Keratinocyte (primary cell): ENCODE measurements around the gene SYP. TPM values are rescaled to one million over a fixed set of nuclear protein-coding genes. Genes with fewer than 3 reads are reported as not detected.

Source experiments
- DNase-seq: peaks from one replicate; pipeline ENCODE4 v3.0.0-alpha.2; 2011; ENCODE audit warnings: low read depth, missing footprints, low spot score
- FAIRE-seq: peaks from 2 replicates; lab custom pipeline; 2011; peaks lifted over from hg19 to GRCh38; lab: Jason Lieb, UNC
- H2AFZ ChIP-seq: 2 replicates; pipeline ENCODE4 v1.6.0; 2012; ENCODE audit warnings: low read length, control low read depth, inconsistent platforms; ENCODE audit not compliant: control insufficient read depth
- H3K27ac ChIP-seq: 2 replicates; pipeline ENCODE4 v1.5.1; 2011; ENCODE audit warnings: low read length; ENCODE audit not compliant: control insufficient read depth, insufficient read depth
- H3K27me3 ChIP-seq: 3 replicates; pipeline ENCODE4 v1.6.0; 2011; ENCODE audit warnings: low read length; ENCODE audit not compliant: control insufficient read depth, insufficient read depth; ENCODE audit errors: extremely low read depth
- H3K36me3 ChIP-seq, 2 experiments: 2 replicates in 1 of 2; 3 replicates in 1 of 2; pipeline ENCODE4 v1.5.1; 2011; ENCODE audit warnings: low read length in 2 of 2, mild to moderate bottlenecking in 1 of 2; ENCODE audit not compliant: control insufficient read depth in 2 of 2, insufficient read depth in 2 of 2; ENCODE audit errors: extremely low read depth in 1 of 2
- H3K4me1 ChIP-seq: 3 replicates; pipeline ENCODE4 v1.5.1; 2011; ENCODE audit warnings: low read length; ENCODE audit not compliant: control insufficient read depth, insufficient read depth; ENCODE audit errors: extremely low read depth
- H3K4me2 ChIP-seq: 3 replicates; pipeline ENCODE4 v1.6.0; 2011; ENCODE audit warnings: low read depth, low read length; ENCODE audit not compliant: control insufficient read depth, insufficient read depth; ENCODE audit errors: extremely low read depth
- H3K4me3 ChIP-seq, 3 experiments: fragments of 200-600 bp in 1 of 3; sonication (generic) in 1 of 3; 2 replicates in 2 of 3; 3 replicates in 1 of 3; pipeline ENCODE4 v1.5.1; 2011 to 2016; ENCODE audit warnings: low read length in 3 of 3, mild to moderate bottlenecking in 3 of 3, control low read depth in 2 of 3, inconsistent platforms in 1 of 3, low read depth in 1 of 3, mixed read lengths in 1 of 3, mixed run types in 1 of 3, moderate library complexity in 1 of 3; ENCODE audit not compliant: control insufficient read depth in 2 of 3, insufficient read depth in 2 of 3; ENCODE audit errors: extremely low read depth in 1 of 3
- H3K79me2 ChIP-seq: 2 replicates; pipeline ENCODE4 v1.6.0; 2012; ENCODE audit warnings: low read length; ENCODE audit not compliant: control insufficient read depth, insufficient read depth
- H3K9ac ChIP-seq: 3 replicates; pipeline ENCODE4 v1.6.0; 2011; ENCODE audit warnings: low read length; ENCODE audit not compliant: control insufficient read depth, insufficient read depth; ENCODE audit errors: extremely low read depth
- H3K9me1 ChIP-seq: 3 replicates; pipeline ENCODE4 v1.6.0; 2011; ENCODE audit warnings: low read length; ENCODE audit not compliant: control insufficient read depth, insufficient read depth; ENCODE audit errors: extremely low read depth
- H3K9me3 ChIP-seq: 2 replicates; pipeline ENCODE4 v1.5.1; 2012; ENCODE audit warnings: low read depth, low read length; ENCODE audit not compliant: control insufficient read depth
- H4K20me1 ChIP-seq: 3 replicates; pipeline ENCODE4 v1.6.0; 2011; ENCODE audit warnings: low read length; ENCODE audit not compliant: control insufficient read depth, insufficient read depth; ENCODE audit errors: extremely low read depth
- EZH2 ChIP-seq: IDR thresholded peaks from one replicate; pipeline ENCODE4 v1.6.1; 2012; ENCODE audit warnings: inconsistent platforms, mild to moderate bottlenecking, low read length, moderate library complexity
- dilution Hi-C: fragments of 300-500 bp; cut with MboI; formaldehyde crosslinking; loops from one replicate; pipeline ENCODE4 v1.7.0; 2020; ENCODE audit warnings: low sequenced_read_pairs; ENCODE audit not compliant: extremely low pct_ligation_motif_present
- polyA plus RNA-seq, 5 experiments: library from polyadenylated mRNA; depleted of rRNA in 3 of 5; stranded (reverse) in 3 of 5; stranded (forward) in 1 of 5; unstranded in 1 of 5; fragments of >200 nt; gene quantifications; 1 replicate in 1 of 5; 2 replicates in 3 of 5; 3 replicates in 1 of 5; pipeline versions ENCODE4 v1.2.1 to v1.2.3, GENCODE V29; 2011 to 2012; ENCODE audit warnings: missing spikeins in 2 of 5, low read depth in 1 of 5, low replicate concordance in 1 of 5
- TF ChIP-seq, protein P1 (sequence below), 3 experiments: IDR thresholded peaks in 1 of 3; conservative IDR thresholded peaks in 1 of 3; optimal IDR thresholded peaks in 1 of 3; 2 replicates in 2 of 3; 3 replicates in 1 of 3; pipeline versions ENCODE3 to v1.5.1; 2011; ENCODE audit warnings: low read length in 3 of 3, mild to moderate bottlenecking in 3 of 3, moderate library complexity in 2 of 3, control low read depth in 1 of 3, inconsistent platforms in 1 of 3; ENCODE audit not compliant: insufficient read depth in 2 of 3; ENCODE audit errors: extremely low read depth in 1 of 3

The SYP gene
- polyA plus RNA-seq, 1 donor (not counting 4 experiments of a cell fraction or from before 2014, with no cell fraction given), result 0.07 TPM

DNA sequence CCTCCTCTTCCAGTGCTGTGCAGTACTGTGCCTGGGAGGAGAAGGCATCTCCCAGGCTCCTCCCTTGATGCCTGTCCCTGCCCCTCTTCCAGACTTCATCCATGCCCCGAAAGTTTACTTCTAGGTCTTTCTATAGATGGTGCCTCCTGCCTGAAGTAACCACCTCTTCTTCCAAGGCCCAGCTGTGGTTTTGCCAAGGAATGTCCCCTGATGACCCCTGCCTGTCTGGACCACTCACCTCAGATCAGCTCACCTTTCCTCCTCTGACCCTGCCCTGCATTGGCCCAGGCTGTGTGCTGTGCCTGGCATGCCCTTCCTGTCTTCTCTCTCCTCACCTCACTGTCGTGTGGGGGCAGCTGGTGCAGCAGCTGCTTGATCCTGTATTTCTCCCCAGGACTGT lies 20.6 kb downstream of the SYP start:
- FAIRE-seq (no peak), DNase-seq (no peak)
- H2AFZ ChIP-seq, result no peak overlapping the region
- dilution Hi-C loops, result no loop called here
- no peaks in the 10 kb centered on the region for H4K20me1 ChIP-seq
- no peaks in the 10 kb centered on the region for H3K27me3 ChIP-seq
- no peak overlapping the region for H3K4me3 ChIP-seq
- H3K79me2 ChIP-seq, result peaks cover 13% of the 10 kb centered on the region
- H3K9me3 ChIP-seq, result no peaks in the 10 kb centered on the region
- no peak overlapping the region for H3K9ac ChIP-seq
- TF ChIP-seq, protein P1, sequence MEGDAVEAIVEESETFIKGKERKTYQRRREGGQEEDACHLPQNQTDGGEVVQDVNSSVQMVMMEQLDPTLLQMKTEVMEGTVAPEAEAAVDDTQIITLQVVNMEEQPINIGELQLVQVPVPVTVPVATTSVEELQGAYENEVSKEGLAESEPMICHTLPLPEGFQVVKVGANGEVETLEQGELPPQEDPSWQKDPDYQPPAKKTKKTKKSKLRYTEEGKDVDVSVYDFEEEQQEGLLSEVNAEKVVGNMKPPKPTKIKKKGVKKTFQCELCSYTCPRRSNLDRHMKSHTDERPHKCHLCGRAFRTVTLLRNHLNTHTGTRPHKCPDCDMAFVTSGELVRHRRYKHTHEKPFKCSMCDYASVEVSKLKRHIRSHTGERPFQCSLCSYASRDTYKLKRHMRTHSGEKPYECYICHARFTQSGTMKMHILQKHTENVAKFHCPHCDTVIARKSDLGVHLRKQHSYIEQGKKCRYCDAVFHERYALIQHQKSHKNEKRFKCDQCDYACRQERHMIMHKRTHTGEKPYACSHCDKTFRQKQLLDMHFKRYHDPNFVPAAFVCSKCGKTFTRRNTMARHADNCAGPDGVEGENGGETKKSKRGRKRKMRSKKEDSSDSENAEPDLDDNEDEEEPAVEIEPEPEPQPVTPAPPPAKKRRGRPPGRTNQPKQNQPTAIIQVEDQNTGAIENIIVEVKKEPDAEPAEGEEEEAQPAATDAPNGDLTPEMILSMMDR (optimal IDR thresholded peaks at IDR 0.05 in 1 of 3, IDR thresholded peaks at IDR 0.05 in 1 of 3, conservative IDR thresholded peaks at IDR 0.05 in 1 of 3; ENCODE audit: extremely low read depth in 1 of 3, insufficient read depth in 2 of 3, low read length in 3 of 3), result no peak
- no peak for TF ChIP-seq EZH2
- no peak overlapping the region for H3K4me2 ChIP-seq
- peaks cover 30% of the 10 kb centered on the region for H3K4me1 ChIP-seq
- H3K36me3 ChIP-seq, result peaks cover 4 to 6% of the 10 kb centered on the region in 2 experiments
- H3K27ac ChIP-seq, result no peak overlapping the region
- H3K9me1 ChIP-seq, result no peaks in the 10 kb centered on the region

DNA sequence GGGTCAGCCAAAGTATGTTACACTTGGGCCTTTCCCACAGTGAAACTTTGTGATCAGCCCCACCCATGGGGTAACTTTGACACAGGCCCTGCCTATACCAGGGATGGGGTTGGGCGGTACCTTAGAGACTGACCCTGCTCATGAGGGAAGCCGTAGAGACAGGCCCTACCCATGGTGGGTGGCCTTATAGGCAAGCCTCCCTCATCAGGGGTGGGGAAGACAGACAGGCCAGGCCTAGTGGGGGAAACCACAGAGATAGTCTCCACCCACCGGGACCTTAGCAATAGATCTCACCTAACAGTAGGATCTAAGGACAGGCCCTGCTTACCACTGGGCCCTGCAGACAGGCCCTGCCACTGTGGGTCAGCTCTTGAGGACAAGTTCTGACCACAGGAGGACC lies 21.5 kb downstream of the SYP start:
- H3K27ac ChIP-seq, result no peak overlapping the region
- H3K4me3 ChIP-seq, result no peak overlapping the region
- DNase-seq (no peak), FAIRE-seq (no peak)
- H3K4me1 ChIP-seq, result peaks cover 30% of the 10 kb centered on the region
- H3K9me3 ChIP-seq, result no peaks in the 10 kb centered on the region
- no peaks in the 10 kb centered on the region for H4K20me1 ChIP-seq
- dilution Hi-C loops, result no loop called here
- no peaks in the 10 kb centered on the region for H3K27me3 ChIP-seq
- H3K36me3 ChIP-seq, result peaks cover 1 to 5% of the 10 kb centered on the region in 2 experiments
- TF ChIP-seq EZH2, result no peak
- TF ChIP-seq, protein P1 (optimal IDR thresholded peaks at IDR 0.05 in 1 of 3, IDR thresholded peaks at IDR 0.05 in 1 of 3, conservative IDR thresholded peaks at IDR 0.05 in 1 of 3; ENCODE audit: extremely low read depth in 1 of 3, insufficient read depth in 2 of 3, low read length in 3 of 3), result no peak
- H3K9me1 ChIP-seq, result no peaks in the 10 kb centered on the region
- H3K9ac ChIP-seq, result no peak overlapping the region
- no peak overlapping the region for H3K4me2 ChIP-seq
- peaks cover 8% of the 10 kb centered on the region for H3K79me2 ChIP-seq
- H2AFZ ChIP-seq, result no peak overlapping the region
